ENCODE data around the gene PIEZO1. TPM values are rescaled to one million over a fixed set of nuclear protein-coding genes. Genes with fewer than 3 reads are reported as not detected.
A peak's percentile ranks its signal among the peaks of the same experiment; 100 is the strongest.
"Not testable (repeated sequence)": the region's sequence is repeated elsewhere in the genome, so short reads cannot be mapped to it uniquely, and the experiment has no call there.

PIEZO1 gene
- total RNA-seq, 2 donors from 2014 or later, result 37.7 to 73.2 TPM

DNA sequence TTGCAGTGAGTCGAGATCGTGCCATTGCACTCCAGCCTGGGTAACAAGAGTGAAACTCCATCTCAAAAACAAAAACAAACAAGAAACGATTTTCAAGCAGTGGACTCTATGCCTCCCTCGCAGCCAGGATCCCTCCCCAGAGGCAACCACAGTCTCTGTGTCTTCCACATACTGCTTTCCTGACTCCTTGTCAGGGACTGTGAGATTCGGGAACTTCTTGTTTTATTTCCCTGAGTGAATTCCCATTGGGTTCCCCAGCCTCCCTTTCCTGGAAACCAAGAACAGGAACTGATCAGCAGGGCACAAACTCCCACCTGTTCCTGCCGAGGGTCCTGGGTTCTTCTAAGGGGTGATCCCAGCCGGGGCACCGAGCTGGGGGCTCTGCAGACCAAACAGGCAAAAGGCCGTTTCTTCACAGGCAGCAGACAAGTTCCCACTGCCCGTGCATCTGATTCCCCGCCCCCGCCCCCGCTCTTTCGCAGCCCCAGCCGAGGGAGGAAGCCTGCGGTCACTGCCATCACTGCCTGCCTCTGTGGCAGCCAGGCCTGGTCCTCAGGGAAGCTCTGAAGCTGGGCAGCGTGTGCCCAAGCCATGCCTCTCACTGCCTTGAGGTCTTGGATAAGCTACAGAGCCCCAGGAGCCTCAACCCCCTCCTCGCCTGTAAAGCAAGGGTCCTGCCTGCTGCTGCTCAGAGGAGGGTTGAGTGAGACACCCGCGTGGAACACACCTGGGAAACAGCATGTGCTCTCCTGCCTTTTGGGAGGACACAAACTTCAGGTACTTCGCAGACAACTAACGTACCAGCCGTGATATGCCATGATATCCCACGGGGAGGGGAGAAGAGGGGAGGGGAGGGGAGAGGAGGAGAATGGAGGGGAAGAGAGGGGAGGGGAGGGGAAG lies 5.5 kb upstream of the PIEZO1 start:
- H3K4me3 ChIP-seq, result peak overlapping the region in 1 of 2 donors; percentile 15
- H3K27me3 ChIP-seq, result no peaks in the 10 kb centered on the region
- peaks cover 0 to 12% of the 10 kb centered on the region in 2 donors for H3K4me1 ChIP-seq
- no peaks in the 10 kb centered on the region for H3K9me3 ChIP-seq
- no peak overlapping the region for H3K27ac ChIP-seq
- TF ChIP-seq, protein P1, sequence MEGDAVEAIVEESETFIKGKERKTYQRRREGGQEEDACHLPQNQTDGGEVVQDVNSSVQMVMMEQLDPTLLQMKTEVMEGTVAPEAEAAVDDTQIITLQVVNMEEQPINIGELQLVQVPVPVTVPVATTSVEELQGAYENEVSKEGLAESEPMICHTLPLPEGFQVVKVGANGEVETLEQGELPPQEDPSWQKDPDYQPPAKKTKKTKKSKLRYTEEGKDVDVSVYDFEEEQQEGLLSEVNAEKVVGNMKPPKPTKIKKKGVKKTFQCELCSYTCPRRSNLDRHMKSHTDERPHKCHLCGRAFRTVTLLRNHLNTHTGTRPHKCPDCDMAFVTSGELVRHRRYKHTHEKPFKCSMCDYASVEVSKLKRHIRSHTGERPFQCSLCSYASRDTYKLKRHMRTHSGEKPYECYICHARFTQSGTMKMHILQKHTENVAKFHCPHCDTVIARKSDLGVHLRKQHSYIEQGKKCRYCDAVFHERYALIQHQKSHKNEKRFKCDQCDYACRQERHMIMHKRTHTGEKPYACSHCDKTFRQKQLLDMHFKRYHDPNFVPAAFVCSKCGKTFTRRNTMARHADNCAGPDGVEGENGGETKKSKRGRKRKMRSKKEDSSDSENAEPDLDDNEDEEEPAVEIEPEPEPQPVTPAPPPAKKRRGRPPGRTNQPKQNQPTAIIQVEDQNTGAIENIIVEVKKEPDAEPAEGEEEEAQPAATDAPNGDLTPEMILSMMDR (IDR thresholded peaks at IDR 0.05), result no peak
- DNase-seq (ENCODE audit: low spot score), result no peak
- H3K36me3 ChIP-seq, result no peaks in the 10 kb centered on the region

DNA sequence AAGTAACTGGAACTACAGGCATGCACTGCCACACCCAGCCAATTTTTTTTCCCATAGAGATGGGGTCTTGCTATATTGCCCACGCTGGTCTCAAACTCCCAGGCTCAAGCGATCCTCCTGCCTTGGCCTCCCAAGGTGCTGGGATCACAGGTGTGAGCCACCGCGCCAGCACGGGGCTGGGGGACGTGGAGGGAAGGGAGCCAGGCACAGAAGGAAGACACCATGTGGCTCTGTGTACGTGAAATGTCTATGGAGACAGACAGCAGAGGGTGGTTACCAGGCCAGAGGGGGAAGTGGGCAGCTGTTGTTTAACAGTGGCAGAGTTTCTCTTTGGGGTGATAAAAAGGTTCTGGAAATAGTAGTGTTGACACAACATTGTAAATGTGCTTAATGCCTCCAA lies 4.6 kb upstream of the PIEZO1 start:
- DNase-seq (ENCODE audit: low spot score), result no peak
- Histone ChIP-seq H3K36me3 (no peaks in the 10 kb centered on the region), H3K4me3 (no peak overlapping the region), H3K27me3 (no peaks in the 10 kb centered on the region), H3K4me1 (peaks cover 0 to 13% of the 10 kb centered on the region in 2 donors), H3K9me3 (no peaks in the 10 kb centered on the region), H3K27ac (no peak overlapping the region)
- TF ChIP-seq, protein P1 (IDR thresholded peaks at IDR 0.05), result no peak

DNA sequence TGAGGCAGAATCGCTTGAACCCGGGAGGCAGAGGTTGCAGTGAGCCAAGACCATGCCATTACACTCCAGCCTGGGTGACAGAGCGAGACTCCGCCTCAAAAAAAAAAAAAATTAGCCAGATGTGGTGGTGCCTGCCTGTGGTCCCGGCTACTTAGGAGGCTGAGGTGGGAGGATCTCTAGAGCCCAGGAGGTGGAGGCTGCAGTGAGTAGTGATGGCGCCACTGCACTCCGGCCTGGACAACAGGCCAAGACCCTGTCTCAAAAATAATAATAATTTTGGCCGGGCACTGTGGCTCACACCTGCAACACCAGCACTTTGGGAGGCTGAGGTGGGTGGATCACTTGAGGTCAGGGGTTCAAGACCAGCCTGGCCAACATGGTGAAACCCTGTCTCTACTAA lies 3.7 kb upstream of the PIEZO1 start:
- not testable (repeated sequence) for H3K9me3 ChIP-seq; H3K4me3 ChIP-seq; H3K27me3 ChIP-seq; H3K36me3 ChIP-seq; DNase-seq (ENCODE audit: low spot score); H3K27ac ChIP-seq
- H3K4me1 ChIP-seq, result peaks cover 0 to 16% of the 10 kb centered on the region in 2 donors

DNA sequence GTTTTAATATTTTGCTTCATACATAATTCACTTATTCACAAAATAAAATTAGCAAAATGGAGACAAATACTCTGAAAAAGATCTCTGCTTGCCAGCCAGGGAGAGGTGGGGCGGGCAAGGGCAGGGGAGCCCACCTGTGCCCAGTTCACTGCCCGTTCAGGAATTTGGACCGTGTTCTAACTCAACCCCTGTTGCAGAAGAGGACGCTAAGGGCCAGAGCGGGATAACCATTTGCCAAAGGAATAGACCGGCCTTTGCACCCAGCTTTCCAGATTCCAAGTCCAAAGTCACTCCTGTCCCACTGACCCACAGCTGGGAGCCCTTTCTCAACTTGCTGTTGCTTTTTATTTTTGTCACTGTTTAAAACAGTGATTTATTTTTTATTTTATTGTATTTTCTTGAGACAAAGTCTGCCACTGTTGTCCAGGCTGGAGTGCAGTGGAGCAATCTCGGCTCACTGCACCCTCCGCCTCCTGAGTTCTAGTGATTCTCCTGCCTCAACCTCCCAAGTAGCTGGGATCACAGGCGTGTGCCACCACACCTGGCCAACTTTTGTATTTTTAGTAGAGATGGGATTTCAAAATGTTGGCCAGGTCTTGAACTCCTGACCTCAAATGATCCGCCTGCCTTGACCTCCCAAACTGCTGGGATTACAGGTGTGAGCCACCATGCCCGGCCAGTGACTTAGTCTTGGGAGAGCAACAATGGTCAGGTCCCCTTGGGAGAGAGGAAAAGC lies 2.7 kb upstream of the PIEZO1 start:
- no peak overlapping the region for H3K27ac ChIP-seq
- TF ChIP-seq, protein P1 (IDR thresholded peaks at IDR 0.05), result no peak
- H3K36me3 ChIP-seq, result no peaks in the 10 kb centered on the region
- no peaks in the 10 kb centered on the region for H3K27me3 ChIP-seq
- no peak for DNase-seq (ENCODE audit: low spot score)
- peaks cover 0 to 26% of the 10 kb centered on the region in 2 donors for H3K4me1 ChIP-seq
- no peaks in the 10 kb centered on the region for H3K9me3 ChIP-seq
- no peak overlapping the region for H3K4me3 ChIP-seq

DNA sequence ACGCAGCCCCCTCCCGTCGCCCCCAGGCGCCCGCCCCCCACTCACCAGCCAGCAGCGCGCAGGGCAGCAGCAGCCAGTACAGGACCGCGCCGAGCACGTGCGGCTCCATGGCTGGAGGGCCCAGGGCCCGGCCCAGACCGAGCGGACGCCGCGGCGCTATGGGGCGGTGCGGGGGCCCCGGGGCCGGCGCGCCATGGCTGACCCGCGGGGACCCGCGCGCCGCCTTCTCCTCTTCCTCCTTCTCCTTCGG lies 239 bp downstream of the PIEZO1 start:
- H3K9me3 ChIP-seq, result no peaks in the 10 kb centered on the region

More for the DNA sequence above, 239 bp downstream of the PIEZO1 start:
- Histone ChIP-seq H3K36me3 (no peaks in the 10 kb centered on the region), H3K27ac (peak overlapping the region; percentile 70 to 83), H3K4me3 (peak overlapping the region; percentile 62 to 76), H3K4me1 (peaks cover 0 to 45% of the 10 kb centered on the region in 2 donors), H3K27me3 (no peaks in the 10 kb centered on the region)
- TF ChIP-seq, protein P1 (IDR thresholded peaks at IDR 0.05), result no peak
- DNase-seq (ENCODE audit: low spot score), result no peak
